SU-DHL-6 (cell line): ENCODE data around the gene SMLR1.

Experiments
- CTCF ChIP-seq: fragments of 200-600 bp; sonication (generic); IDR thresholded peaks from one replicate; pipeline ENCODE4 v1.5.1; 2017; ENCODE audit warnings: antibody characterized with exemption, mild to moderate bottlenecking, low read length, moderate library complexity; ENCODE audit not compliant: insufficient read depth, poor library complexity, severe bottlenecking
- EZH2phosphoT487 ChIP-seq: fragments of 200-600 bp; sonication (generic), shearing (Covaris generic); conservative IDR thresholded peaks from 2 replicates; pipeline ENCODE4 v1.6.1; 2018; ENCODE audit warnings: mild to moderate bottlenecking, antibody characterized with exemption, low read length, moderate library complexity, mixed read lengths

- TF ChIP-seq CTCF, result no peak
- TF ChIP-seq EZH2phosphoT487, result no peak
Measured at GRCh38 chr6:130778946-130779657, 48.1 kb upstream of the SMLR1 start.
